H1 (cell line): ENCODE results near the gene ABI3BP. TPM values are rescaled to one million over a fixed set of nuclear protein-coding genes. Genes with fewer than 3 reads are reported as not detected.

Experiments used
- CTCF ChIA-PET: fragments of 300-600 bp; sonication (Branson Sonifier 250); formaldehyde crosslinking; loops from one replicate; lab custom pipeline; 2021; ENCODE audit not compliant: partially characterized antibody; lab: Charles Lee
- POLR2A ChIA-PET: fragments of 300-600 bp; sonication (Branson Sonifier 250); formaldehyde crosslinking; loops from one replicate; lab custom pipeline; 2021; ENCODE audit warnings: inconsistent platforms; ENCODE audit not compliant: partially characterized antibody; lab: Charles Lee
- DNase-seq, 2 experiments: peaks; one replicate each; pipeline versions ENCODE4 v3.0.0 to v3.0.0-alpha.2; 2010 to 2022; ENCODE audit warnings: low spot score in 2 of 2, low read depth in 1 of 2, mixed read lengths in 1 of 2
- FAIRE-seq: peaks from 2 replicates; lab custom pipeline; 2011; peaks lifted over from hg19 to GRCh38; lab: Jason Lieb, UNC
- H2AFZ ChIP-seq: 2 replicates; pipeline ENCODE4 v1.8.1; 2012; ENCODE audit warnings: low read length, inconsistent platforms
- H2AK5ac ChIP-seq: 2 replicates; pipeline ENCODE4 v1.6.1; 2013; ENCODE audit warnings: low read depth, low read length
- H2BK120ac ChIP-seq: replicated peaks from 2 replicates; pipeline ENCODE3; 2013; ENCODE audit warnings: low read depth, low read length, inconsistent platforms
- H2BK12ac ChIP-seq: 2 replicates; pipeline ENCODE4 v1.6.1; 2013; ENCODE audit warnings: low read depth, low read length
- H2BK15ac ChIP-seq: 2 replicates; pipeline ENCODE4 v1.6.1; 2013; ENCODE audit warnings: low read length
- H2BK20ac ChIP-seq: 2 replicates; pipeline ENCODE4 v1.6.1; 2013; ENCODE audit warnings: low read length
- H2BK5ac ChIP-seq: 2 replicates; pipeline ENCODE4 v1.6.1; 2013; ENCODE audit warnings: low read depth, low read length
- H3K14ac ChIP-seq: 2 replicates; pipeline ENCODE4 v1.6.1; 2013; ENCODE audit warnings: inconsistent platforms; ENCODE audit not compliant: insufficient read length
- H3K18ac ChIP-seq: 2 replicates; pipeline ENCODE4 v1.6.1; 2013; ENCODE audit warnings: low read length; ENCODE audit errors: extremely low read depth
- H3K23ac ChIP-seq: 2 replicates; pipeline ENCODE4 v1.6.1; 2013; ENCODE audit warnings: inconsistent platforms; ENCODE audit not compliant: insufficient read length
- H3K23me2 ChIP-seq: 2 replicates; pipeline ENCODE4 v1.6.1; 2013; ENCODE audit warnings: low read depth, low read length
- H3K27ac ChIP-seq: 2 replicates; pipeline ENCODE4 v1.6.1; 2011; ENCODE audit warnings: low read depth, low read length, inconsistent platforms
- H3K27me3 ChIP-seq, 4 experiments: replicated peaks in 1 of 4; 1 replicate in 1 of 4; 2 replicates in 3 of 4; pipeline versions ENCODE4 v1.6.1 to v1.8.1; 2011 to 2013; ENCODE audit warnings: low read length in 3 of 4, mild to moderate bottlenecking in 3 of 4, inconsistent platforms in 2 of 4, mixed read lengths in 2 of 4, moderate library complexity in 1 of 4; ENCODE audit not compliant: control insufficient read depth in 3 of 4, insufficient read depth in 3 of 4; ENCODE audit errors: extremely low read depth in 1 of 4
- H3K36me3 ChIP-seq, 4 experiments: 2 replicates each; pipeline versions ENCODE4 v1.6.1 to v1.8.1; 2011 to 2013; ENCODE audit warnings: mild to moderate bottlenecking in 4 of 4, low read length in 3 of 4, moderate library complexity in 2 of 4, control low read depth in 1 of 4, inconsistent platforms in 1 of 4; ENCODE audit not compliant: insufficient read depth in 4 of 4, control insufficient read depth in 2 of 4
- H3K4ac ChIP-seq: replicated peaks from 2 replicates; pipeline ENCODE3; 2013; ENCODE audit warnings: low read length, low read depth, mixed read lengths, inconsistent platforms; ENCODE audit not compliant: insufficient read length
- H3K4me1 ChIP-seq, 4 experiments: replicated peaks in 1 of 4; 1 replicate in 1 of 4; 2 replicates in 3 of 4; pipeline versions ENCODE4 v1.6.1 to v1.8.1; 2011 to 2013; ENCODE audit warnings: low read length in 3 of 4, inconsistent platforms in 2 of 4, mixed read lengths in 1 of 4; ENCODE audit not compliant: insufficient read depth in 4 of 4, control insufficient read depth in 3 of 4
- H3K4me2 ChIP-seq, 2 experiments: 2 replicates each; pipeline versions ENCODE4 v1.6.1 to v1.8.1; 2011 to 2013; ENCODE audit warnings: low read depth in 2 of 2, low read length in 2 of 2, control low read depth in 1 of 2, inconsistent platforms in 1 of 2, mild to moderate bottlenecking in 1 of 2; ENCODE audit not compliant: insufficient read depth in 1 of 2
- H3K4me3 ChIP-seq, 4 experiments: fragments of 200-600, 300-600 bp in 1 of 4; sonication (generic), shearing (Covaris generic), sonication (Bioruptor Twin) in 1 of 4; 2 replicates each; pipeline versions ENCODE4 v1.5.1 to v1.8.1; 2011 to 2016; ENCODE audit warnings: low read length in 4 of 4, low read depth in 3 of 4, control low read depth in 2 of 4, inconsistent platforms in 2 of 4, mild to moderate bottlenecking in 2 of 4, mixed read lengths in 1 of 4, moderate library complexity in 1 of 4; ENCODE audit not compliant: insufficient read depth in 2 of 4; ENCODE audit errors: extremely low read depth in 1 of 4
- H3K56ac ChIP-seq: replicated peaks from 2 replicates; pipeline ENCODE3; 2013; ENCODE audit warnings: low read depth, mild to moderate bottlenecking, mixed read lengths, low read length, inconsistent platforms; ENCODE audit not compliant: insufficient read length
- H3K79me1 ChIP-seq: 2 replicates; pipeline ENCODE4 v1.6.1; 2013; ENCODE audit warnings: low read depth, low read length, control low read depth
- H3K79me2 ChIP-seq, 2 experiments: 2 replicates each; pipeline versions ENCODE4 v1.6.1 to v1.8.1; 2012 to 2013; ENCODE audit warnings: low read length in 2 of 2, mild to moderate bottlenecking in 2 of 2, inconsistent platforms in 1 of 2; ENCODE audit not compliant: insufficient read depth in 2 of 2, control insufficient read depth in 1 of 2
- H3K9ac ChIP-seq, 4 experiments: replicated peaks in 1 of 4; 1 replicate in 1 of 4; 2 replicates in 3 of 4; pipeline versions ENCODE4 v1.6.1 to v1.8.1; 2011 to 2013; ENCODE audit warnings: low read depth in 3 of 4, low read length in 3 of 4, control low read depth in 2 of 4, mild to moderate bottlenecking in 2 of 4, moderate library complexity in 2 of 4, inconsistent platforms in 1 of 4; ENCODE audit errors: extremely low read depth in 1 of 4
- H3K9me3 ChIP-seq, 2 experiments: 2 replicates each; pipeline versions ENCODE4 v1.6.1 to v1.8.1; 2012 to 2013; ENCODE audit warnings: mild to moderate bottlenecking in 2 of 2, moderate library complexity in 2 of 2, control low read depth in 1 of 2, inconsistent platforms in 1 of 2, low read depth in 1 of 2, low read length in 1 of 2, mixed read lengths in 1 of 2; ENCODE audit not compliant: insufficient read depth in 2 of 2
- H4K20me1 ChIP-seq, 2 experiments: replicated peaks in 1 of 2; 2 replicates each; pipeline versions ENCODE3 to v1.8.1; 2011 to 2013; ENCODE audit warnings: inconsistent platforms in 2 of 2, low read length in 2 of 2, mild to moderate bottlenecking in 1 of 2; ENCODE audit not compliant: insufficient read depth in 2 of 2, control insufficient read depth in 1 of 2
- H4K5ac ChIP-seq: 2 replicates; pipeline ENCODE4 v1.6.1; 2013; ENCODE audit warnings: low read length, low read depth, mixed read lengths, inconsistent platforms; ENCODE audit not compliant: insufficient read length
- H4K8ac ChIP-seq: 2 replicates; pipeline ENCODE4 v1.8.0; 2013; ENCODE audit warnings: mild to moderate bottlenecking, moderate library complexity, low read length, inconsistent platforms; ENCODE audit not compliant: insufficient read depth; ENCODE audit errors: extremely low read depth
- H4K91ac ChIP-seq: replicated peaks from 2 replicates; pipeline ENCODE3; 2013; ENCODE audit warnings: low read length, mixed read lengths, inconsistent platforms; ENCODE audit not compliant: insufficient read length
- SP4 ChIP-seq: IDR thresholded peaks from 2 replicates; pipeline ENCODE4 v1.6.1; 2012; ENCODE audit warnings: low read length, inconsistent platforms
- WGBS, 2 experiments: shearing (Covaris generic) in 1 of 2; methylation state at CpG; one replicate each; pipeline versions ENCODE4 v1.1.6 to v1.1.7; 2013 to 2015; ENCODE audit warnings: low lambda C conversion rate in 2 of 2, mixed read lengths in 2 of 2, inconsistent platforms in 1 of 2, low coverage in 1 of 2, missing lambda C conversion rate in 1 of 2; ENCODE audit not compliant: insufficient replicate concordance in 2 of 2, insufficient coverage in 1 of 2, insufficient read length in 1 of 2; ENCODE audit errors: extremely low coverage in 1 of 2, missing lambda C conversion rate in 1 of 2; 5-methylcytosine and 5-hydroxymethylcytosine counted together
- polyA plus RNA-seq, 7 experiments: library from polyadenylated mRNA; depleted of rRNA in 3 of 7; stranded (reverse) in 5 of 7; unstranded in 2 of 7; fragments of >200 nt in 5 of 7; fragments of 200-250 nt in 2 of 7; gene quantifications; 1 replicate in 5 of 7; 2 replicates in 1 of 7; 4 replicates in 1 of 7; pipeline versions ENCODE4 v1.2.1 to v1.2.3, GENCODE V29; 2011 to 2013; ENCODE audit warnings: missing spikeins in 2 of 7, mixed read lengths in 2 of 7
- total RNA-seq: library from RNA; stranded (reverse); fragmentation: NEBNext Ultra II Directional; extraction: Animal tissue kit (Norgen Biotek cat#: 25700); gene quantifications from 2 replicates; pipeline ENCODE4 v1.2.1, GENCODE V29; 2021

Gene ABI3BP
- total and polyA plus RNA-seq, 2 of the 8 experiments (the other 6 are each of a cell fraction or from before 2014, with no cell fraction given): 0.08 to 0.32 TPM

DNA sequence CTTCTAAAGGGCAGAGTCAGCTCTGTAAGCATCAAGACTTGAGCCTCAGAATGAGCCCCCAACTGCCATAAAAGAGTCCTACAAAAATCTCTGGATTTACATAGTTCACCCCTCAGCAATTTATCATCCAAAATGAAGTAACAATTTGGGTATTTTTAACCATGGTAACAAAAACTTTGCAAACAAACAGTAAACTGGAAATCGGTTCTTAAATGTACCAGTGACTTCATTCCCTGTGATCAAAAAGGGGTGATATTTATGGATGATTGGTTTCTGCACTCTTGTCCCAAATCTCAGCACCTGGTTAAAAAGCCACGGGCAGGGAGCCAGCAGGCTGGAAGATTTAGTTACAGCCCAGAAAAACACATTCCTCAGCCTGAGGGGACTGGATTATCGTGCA is 210.3 kb downstream of the ABI3BP start:
- H2BK12ac ChIP-seq: no peak overlapping the region
- no peaks in the 10 kb centered on the region for H4K20me1 ChIP-seq
- no peaks in the 10 kb centered on the region for H3K4me1 ChIP-seq
- no peak overlapping the region for H3K27ac ChIP-seq
- TF ChIP-seq SP4: no peak
- no peak overlapping the region for H3K4ac ChIP-seq
- H3K79me2 ChIP-seq: no peaks in the 10 kb centered on the region
- no peak overlapping the region for H2AK5ac ChIP-seq
- no peak overlapping the region for H2BK15ac ChIP-seq
- H3K23ac ChIP-seq: no peak overlapping the region
- no peak overlapping the region for H3K56ac ChIP-seq
- H3K4me3 ChIP-seq: no peak overlapping the region
- DNase-seq (no peak), FAIRE-seq (no peak)
- no peaks in the 10 kb centered on the region for H3K27me3 ChIP-seq
- no peak overlapping the region for H3K14ac ChIP-seq
- no peak overlapping the region for H3K9ac ChIP-seq
- no peak overlapping the region for H2BK20ac ChIP-seq
- H3K79me1 ChIP-seq: no peaks in the 10 kb centered on the region
- no peak overlapping the region for H2BK5ac ChIP-seq
- no peak overlapping the region for H4K8ac ChIP-seq
- 87% methylated on average over 3 of the region's 3 CpGs; no CpG with 5 or more reads in 1 of the 2 experiments for WGBS, 2 experiments
- no peak overlapping the region for H2BK120ac ChIP-seq
- H3K4me2 ChIP-seq: no peak overlapping the region
- ChIA-PET CTCF (no interaction called here), POLR2A (no interaction called here)
- H3K36me3 ChIP-seq: no peaks in the 10 kb centered on the region
- no peak overlapping the region for H4K5ac ChIP-seq
- no peaks in the 10 kb centered on the region for H3K9me3 ChIP-seq
- H3K18ac ChIP-seq: no peak overlapping the region
- no peak overlapping the region for H4K91ac ChIP-seq
- no peak overlapping the region for H2AFZ ChIP-seq
- no peaks in the 10 kb centered on the region for H3K23me2 ChIP-seq
